Activated effector memory CD4-positive, alpha-beta T cell treated with Interleukin-2 at 50 U/mL for 16 hours (primary cell): Measurements from ENCODE around the gene CBLN3.

ENCODE experiments used
- DNase-seq: peaks from one replicate; pipeline ENCODE4 v3.0.0-alpha.2; 2020

Gene CBLN3

DNA sequence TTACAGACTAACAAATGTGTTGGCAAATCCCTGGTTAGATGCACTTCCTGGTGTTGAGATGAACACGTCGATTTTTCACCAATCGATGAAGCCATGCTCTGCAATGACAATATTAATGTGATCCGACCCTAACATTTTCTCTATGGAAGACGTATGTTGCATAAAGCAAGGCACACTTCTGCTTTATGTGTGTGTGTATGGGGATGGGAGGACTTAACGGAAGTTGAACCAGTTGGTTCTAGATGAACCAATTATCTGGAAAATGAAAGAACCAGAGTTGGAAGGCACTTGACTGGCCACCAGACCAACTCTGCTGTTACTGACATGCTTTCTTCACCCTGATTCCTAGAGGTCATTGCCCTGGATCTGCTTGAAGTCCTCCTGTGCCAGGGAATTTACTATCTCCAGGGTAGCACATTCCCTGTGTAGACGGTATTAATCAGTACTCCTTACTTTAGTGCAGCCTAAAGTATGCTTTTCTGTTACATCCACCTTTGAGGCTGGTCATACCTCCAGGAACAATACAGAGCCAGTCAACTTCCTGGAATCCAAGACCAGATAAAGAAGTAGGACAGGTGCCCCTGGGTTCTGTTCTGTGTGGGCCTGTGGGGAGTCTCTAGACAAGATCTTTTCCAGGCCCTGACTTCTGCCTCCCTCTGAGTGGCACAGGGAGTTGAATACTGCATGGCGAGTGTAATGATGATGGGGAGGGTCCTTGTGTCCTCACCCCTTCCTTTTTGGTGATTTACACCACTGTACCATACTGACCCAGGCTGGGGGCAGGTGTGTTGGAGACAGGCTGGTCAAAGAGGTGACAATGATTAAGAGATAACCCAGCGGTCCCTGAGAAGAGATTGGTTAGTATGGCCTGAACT, 9.0 kb upstream of the CBLN3 start:
- no peak for DNase-seq

DNA sequence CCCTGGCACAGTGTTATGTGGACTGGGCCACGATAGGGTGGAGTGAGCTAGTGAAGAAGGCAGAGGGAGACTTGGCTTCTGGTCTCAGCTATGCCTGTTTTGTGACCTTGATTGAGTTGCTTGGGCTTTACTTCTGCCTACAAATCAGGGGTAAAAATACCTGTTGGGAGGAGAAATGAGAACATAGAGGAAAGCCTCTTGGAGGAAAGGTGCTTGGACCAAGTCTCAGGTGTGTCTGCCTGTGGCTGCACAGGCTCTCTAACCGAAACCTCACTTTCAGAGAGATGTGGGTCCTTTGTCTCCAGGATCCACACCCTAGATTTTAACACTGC, 8.2 kb upstream of the CBLN3 start:
- DNase-seq, result no peak

DNA sequence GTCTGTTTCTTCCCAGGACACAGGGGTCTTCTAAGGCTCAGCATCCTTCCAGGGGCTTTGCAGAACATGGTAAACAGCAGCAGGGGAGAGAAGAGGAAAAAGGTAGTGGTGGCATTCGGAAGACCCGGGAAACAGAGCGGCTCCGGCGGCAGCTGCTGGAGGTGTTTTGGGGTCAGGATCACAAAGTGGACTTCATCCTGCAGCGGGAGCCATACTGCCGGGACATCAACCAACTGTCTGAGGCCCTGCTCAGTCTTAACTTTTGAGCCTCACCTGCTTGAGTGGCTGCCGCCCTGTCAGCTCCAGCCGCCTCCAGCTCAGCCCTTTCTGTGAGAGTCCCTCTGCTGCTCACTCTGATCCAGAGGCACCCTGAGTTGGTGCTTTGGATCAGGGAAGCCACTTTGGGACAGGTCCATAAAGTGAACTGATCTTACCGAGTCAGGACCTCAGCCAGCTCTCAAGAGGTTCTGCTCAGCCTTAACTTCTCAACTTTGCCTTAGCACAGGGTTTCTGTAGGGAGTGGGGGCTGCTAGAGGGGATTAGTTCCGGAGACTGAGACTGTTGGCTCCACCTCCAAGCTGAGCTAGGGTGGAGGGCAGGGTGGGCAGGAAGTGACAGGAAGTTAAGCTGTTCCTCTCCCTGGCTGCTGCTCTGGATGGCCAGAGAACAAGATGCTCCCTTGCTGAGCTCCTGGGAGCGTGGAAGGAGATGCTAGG, 7.7 kb upstream of the CBLN3 start:
- DNase-seq, result no peak

DNA sequence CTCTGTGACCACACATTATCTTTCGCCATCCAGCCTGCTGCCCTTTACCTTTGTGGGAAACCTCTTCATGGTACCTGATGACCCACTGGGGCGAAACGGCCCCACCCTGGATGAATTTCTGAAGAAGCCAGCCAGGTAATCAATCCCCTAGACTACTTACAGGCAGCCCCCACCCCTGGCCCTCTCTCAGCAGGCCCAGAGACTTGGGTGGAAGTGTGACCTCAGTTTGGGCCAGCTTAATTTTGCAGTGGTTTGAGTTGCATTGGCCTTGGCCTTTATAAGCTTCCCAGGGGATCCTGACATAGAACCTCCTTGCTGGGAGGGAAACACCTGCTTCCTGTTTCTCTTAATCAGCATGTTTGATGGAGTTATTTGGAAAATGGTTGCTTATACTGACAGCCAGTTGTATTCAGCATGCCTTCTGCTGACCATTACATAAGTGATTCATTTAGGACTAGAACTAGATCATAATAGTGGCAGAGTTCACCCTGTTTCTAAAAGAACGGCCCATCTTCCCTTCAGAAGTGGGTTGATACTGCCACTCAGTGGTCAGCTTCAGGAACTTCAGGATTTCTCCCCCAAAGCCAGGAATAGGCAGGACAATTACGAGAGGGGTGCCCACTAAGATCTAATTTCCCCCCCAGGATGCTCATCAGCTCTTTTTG, 7.0 kb upstream of the CBLN3 start:
- no peak for DNase-seq

DNA sequence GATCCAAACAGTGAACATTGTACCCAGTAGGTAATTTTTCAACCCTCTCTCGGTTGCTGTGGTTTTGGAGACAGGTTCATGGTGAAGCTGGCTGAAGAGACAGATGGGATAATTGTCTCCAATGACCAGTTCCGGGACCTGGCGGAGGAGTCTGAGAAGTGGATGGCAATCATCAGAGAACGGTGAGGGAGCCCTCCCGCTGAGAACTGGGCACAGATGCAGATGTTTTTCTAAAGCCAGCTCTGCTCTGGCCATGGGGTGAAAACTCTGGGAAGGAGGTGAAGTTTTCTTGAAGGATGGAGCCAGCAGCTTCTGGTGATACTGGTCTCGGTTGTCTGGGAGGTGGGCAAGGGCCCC, 6.5 kb upstream of the CBLN3 start:
- DNase-seq, result no peak

DNA sequence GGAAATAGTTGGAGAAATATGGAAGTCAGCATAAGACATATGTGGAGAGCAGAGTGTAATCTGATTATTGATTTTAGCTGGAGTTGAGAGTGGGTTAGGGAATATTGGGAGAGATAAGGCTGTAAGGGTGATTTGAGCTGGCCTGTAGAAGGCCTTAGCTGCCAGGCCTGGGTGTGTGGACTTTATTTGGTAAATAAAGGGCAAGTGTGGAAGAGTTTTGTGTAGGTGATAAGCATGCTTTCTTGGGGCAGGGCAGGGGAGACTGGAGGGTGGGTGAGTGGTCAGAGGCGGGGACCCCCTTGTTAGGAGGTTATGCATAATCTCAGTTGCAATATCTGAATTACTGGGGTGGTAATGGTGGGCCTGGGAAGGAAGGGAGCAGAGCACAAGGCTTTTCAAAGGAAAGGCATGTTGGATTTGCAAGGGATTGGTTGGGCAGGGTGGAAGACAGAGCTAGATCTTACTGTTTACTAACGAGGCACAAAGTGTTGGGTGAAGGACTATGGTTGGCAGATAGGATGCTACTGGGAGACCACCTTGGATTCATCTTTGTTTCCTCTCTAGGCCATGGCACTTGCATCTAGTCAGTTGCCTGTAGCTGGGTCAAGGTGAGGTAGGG, 5.8 kb upstream of the CBLN3 start:
- no peak for DNase-seq

DNA sequence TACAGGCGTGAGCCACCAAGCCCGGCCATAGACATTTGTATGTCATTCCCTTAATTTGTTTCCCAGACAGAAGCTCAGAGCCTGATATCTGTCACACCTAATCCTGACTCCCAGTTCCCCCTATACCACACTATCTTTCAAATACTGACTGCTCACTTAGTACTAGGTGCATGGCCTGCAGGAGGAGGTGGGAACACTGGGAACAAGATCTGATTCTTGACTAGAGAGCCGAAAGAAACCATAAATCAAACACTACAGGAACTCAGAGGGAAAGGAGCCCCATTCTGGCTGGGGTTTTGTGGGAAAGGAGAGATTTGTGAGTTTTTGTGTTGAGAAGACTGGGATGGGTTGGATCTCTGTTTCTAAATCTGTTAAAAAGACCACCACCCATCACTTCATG, 5.2 kb upstream of the CBLN3 start:
- no peak for DNase-seq

DNA sequence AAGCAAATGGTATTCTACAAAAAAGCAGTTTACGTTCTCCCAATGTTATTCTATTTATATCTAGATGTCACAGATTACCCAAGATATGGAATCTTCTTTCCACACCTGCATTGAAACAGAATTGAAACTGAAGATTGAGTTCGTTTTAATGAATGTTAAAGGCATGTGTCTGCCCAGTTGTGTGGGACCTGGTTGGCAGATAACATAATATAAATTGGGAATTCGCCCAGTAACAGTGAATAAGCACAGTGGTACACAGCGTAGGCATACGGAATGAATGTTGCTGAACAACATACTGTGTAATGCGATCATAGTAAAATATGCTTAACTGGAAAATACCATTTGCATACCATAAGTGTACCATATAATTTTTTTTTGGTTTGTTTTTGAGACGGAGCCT, 4.6 kb upstream of the CBLN3 start:
- no peak for DNase-seq

DNA sequence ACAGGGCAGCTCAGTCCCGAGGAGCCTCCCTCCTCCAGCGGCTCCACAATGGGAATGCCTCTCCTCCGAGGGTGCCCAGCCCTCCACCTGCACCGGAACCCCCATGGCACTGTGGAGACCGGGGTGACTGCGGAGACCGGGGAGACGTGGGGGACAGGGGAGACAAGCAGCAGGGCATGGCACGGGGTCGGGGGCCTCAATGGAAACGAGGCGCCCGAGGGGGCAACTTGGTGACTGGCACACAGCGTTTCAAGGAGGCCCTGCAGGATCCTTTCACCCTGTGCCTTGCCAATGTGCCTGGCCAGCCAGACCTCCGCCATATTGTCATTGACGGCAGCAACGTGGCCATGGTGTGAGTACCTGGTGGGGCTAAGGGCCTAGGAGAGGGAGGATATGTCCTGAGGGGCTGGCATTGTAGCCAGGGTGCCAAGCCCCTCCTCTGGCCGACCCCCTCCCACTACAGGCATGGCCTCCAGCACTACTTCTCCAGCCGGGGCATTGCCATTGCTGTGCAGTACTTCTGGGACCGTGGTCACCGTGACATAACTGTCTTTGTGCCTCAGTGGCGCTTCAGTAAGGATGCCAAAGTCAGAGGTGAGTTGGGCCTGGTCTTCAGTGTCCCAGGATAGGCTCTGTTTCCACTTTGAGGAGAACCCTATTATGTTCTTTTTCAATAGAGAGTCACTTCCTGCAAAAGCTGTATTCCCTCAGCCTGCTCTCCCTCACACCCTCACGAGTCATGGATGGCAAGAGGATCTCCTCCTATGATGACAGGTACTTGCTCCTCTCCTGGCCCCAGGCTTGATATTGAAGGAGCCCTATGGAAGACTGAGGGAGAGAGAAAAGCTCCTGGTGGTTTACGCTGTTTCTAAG, 3.0 kb upstream of the CBLN3 start:
- no peak for DNase-seq

DNA sequence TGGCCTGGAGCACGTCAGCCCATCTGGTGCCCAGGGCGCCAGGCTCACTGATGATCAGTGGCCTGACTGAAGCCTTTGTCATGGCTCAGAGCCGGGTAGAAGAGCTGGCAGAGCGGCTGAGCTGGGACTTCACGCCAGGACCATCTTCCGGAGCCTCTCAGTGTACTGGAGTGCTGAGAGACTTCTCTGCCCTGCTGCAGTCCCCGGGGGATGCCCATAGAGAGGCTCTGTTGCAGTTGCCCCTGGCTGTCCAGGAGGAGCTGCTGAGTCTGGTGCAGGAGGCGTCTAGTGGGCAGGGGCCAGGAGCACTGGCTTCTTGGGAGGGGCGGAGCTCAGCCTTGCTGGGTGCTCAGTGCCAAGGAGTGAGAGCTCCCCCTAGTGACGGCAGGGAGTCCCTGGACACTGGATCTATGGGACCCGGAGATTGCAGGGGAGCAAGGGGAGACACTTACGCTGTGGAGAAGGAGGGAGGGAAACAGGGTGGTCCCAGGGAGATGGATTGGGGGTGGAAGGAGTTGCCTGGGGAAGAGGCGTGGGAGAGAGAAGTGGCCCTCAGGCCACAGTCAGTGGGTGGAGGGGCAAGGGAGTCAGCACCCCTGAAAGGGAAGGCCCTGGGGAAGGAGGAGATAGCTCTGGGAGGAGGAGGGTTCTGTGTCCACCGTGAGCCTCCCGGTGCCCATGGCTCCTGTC, 2.2 kb upstream of the CBLN3 start:
- DNase-seq, result peak; percentile 77

DNA sequence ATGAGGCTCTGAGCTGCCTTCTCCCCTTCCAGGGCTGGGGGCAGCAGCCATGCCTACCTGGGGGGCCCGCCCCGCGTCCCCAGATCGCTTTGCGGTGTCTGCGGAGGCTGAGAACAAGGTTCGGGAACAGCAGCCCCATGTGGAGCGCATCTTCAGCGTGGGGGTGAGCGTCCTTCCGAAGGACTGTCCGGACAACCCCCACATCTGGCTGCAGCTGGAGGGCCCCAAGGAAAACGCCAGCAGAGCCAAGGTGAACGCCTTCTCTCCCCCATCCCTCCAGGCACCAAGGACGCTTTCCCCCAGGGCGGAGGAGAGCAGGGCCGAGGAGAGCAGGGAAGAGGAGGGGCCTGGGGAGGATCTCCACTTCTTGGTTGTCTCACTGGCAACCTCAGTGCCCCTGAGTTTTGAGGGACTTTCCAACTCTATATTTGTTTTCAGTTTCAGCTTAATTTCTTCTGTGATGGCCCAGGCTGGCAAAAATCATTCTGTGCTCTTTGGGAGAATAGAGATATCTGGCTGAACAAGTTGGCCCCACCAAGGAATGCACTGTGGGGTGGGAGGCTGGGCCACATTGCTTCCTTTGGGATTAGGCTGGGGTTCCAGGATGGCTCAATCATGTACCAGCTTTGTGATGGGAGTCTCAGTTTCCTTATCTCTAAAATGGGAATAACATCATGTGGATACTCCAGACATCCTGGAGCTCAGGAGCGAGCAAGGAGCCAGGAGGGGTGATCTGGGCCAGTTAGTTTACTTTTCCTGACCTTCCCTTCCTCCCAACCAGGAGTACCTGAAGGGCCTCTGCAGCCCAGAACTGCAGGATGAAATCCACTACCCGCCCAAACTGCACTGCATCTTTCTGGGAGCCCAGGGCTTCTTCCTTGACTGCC, 1.5 kb upstream of the CBLN3 start:
- peak; percentile 46 for DNase-seq

DNA sequence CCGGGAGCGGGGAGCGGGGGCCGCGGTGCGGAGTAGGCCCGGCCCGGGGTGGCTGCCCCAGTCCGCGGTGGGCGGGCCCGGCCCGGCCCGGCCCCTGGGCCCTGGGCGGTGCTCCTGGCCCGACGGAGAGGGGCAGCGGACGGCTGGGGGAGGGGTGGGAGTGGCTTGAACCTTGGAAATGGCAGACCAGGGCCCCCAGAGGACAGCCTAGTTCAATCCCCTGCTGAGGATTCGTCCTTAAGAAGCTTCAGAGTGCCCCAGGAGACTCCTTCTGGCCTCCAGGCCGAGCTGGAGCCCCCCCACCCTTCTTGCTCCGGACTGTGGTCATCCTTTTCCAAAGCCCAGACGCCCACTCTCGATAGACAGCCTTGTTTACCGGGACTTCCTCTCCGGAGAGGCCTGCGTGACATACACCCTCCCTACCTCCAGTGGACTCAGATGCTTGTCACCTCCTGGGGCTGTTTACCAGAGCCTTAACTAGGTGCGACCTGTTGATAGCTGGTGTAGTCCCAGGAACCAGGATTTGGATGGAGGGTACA, 744 bp upstream of the CBLN3 start:
- DNase-seq, result peak; percentile 50

DNA sequence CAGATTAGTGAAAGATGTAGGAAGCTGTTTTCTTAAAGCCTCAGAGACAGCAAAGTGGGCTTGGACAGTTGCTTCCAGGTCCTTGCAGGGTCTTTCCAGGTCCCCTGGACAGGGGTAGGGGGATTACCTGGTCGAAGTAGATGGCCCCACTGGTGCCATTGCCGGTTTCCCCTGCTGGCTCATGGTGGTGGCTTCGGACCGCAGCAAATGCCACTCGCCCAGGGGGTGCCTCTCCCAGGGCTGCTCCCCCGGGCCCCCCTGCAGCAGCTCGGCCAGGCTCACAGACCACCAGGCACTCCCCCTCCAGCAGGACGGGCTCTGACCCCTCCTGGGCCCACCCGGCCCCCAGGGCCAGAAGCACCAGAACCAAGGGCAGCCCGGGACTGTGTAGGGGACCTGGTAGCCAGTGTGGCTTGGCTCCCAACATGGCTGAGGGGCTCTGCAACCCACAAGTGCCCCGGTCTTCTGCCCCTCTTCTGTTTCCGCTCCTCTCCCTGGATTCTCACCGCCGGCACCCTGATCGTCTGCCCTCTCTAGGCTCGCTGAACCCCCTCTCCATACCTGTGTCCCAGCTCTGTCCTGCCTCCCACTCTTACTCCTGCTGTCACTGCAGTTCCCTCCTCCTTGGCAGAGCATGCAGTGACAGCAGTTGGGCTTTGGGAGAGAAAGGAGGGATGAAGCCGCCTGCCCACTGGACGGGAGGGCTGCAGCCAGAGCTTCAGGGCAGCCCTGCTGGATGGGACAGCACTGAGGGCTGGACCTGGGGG, 657 bp downstream of the CBLN3 start:
- no peak for DNase-seq

DNA sequence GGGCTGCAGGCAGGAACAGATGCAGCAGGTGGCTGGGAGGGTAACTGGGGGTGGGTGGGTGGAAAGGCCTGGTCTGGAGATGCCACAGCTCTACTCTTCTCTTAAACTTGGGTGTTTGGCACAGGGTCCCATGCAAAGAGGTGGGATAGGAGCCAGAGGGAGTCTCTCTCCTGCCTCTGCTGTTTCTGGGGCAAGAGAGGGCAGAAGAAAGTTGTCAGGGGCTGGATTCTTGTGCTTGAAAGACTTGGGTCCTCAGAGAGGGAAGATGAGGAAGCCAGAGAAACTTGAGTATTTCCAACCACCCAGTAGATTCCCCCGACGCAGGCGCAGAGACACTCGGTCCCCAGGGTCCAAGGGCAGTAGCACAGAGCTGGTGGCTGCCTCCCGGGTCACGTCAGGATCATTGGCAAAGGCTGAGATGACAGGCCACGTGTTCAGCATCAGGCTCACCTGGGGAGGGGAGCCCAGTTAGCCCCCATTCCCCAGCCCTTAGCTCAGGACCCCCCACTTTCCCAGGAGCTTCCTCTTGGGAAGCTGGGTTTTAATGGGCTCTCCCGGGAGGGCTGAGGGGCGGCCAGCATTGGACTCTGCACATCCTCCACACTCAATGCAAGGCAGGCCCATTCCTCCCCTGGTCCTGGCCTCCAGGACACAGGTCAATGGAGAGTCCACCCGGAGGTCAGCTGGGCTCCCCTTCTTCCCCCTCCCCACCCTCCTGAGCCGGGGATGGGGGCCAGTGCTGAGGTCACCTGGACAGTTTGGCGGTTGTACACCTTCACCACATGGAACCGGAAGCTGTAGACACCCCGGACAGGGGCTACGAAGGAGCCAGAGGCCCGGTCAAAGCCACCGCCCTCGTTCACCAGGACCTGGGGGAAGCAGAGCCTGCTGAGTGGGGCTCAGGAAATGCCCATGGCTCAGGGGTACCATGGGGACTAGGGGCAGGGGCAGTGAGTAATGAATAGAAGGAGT, 1.6 kb downstream of the CBLN3 start:
- DNase-seq, result no peak

DNA sequence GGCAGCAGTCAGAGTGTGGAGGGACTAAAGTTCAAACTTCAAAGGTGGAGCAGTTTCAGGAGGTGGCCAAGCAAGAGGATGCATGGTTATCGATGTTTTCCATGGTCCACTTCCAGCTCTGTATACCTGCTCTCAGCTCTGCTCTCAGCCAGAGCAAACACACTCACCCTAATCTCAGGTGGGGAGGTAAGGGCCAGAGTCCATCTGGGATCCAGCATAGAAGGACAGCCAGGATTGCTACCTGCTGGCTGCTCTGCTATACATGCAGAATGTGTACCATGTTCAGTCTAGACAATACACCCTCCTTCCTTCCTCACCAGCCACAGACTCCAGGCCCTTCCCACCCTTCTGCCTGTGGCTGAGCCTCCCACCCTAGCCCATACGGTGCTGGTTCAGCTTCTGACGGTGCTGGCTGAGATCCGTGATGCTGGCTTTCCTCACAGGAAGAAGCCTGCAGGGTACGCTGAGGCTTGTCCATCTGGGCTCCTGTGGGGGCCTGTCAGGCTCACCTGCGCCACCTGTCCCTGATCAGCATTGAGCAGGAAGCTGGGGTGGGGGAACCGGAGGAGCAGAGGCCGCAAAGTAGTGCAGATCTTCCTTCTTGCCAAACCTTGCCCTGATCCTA, 2.4 kb downstream of the CBLN3 start:
- no peak for DNase-seq

DNA sequence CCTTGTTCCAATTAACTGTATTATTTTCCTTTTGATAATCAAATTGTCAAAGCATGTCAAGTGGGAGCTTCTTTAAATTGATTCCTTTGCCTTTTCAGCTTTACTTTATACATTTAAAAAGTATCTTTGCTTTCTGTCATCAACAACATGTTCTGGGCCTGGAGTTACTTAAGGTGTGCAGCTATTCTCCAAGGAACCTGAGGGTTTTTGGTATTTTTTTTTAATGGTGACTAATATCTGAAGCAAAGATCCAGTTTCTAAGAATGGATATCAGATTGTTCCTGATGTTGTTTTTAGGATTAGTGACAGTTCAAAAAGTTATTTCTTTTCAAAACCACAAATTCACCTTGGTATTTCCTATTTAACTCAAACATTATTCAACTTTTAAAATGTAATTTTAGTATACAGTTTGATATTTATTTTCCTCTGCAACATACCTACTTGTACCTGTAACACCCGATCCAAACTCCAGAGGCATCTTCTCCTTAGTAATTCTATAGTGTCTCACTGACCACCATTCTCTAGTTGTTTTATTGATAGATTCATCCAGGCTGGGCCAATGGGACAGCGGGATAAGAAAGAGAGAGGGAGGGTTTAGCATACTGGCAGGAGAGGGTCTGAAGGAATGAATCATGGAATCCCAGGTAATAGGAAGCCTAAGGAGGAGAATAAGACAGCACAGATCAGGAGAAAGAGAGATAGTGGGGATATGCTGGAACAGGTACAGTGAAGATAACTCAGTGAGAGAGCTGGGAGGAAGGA, 3.1 kb downstream of the CBLN3 start:
- no peak for DNase-seq

DNA sequence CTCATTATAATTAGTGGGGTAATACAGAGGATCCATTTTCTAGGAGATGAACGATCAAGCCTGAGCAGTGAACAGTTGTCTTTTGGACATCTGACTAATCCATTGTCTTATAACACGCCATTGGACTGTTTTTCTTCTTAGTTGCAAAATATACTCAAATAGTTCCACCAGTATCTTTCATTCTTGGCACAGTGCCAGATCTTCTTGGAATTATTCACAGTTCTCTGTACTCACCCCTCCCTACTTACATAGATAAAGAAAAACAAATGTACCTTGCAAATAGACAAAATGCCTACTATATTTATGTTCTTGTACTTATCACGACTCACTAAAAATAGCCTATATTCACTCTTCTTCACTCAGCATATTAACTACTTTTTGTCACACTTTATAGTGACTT, 3.8 kb downstream of the CBLN3 start:
- DNase-seq, result no peak
